Activated gamma-delta T cell treated with anti-CD3 and anti-CD28 coated beads, Interleukin-2, amount 50 U/mL, for 16 hours (primary cell): ENCODE results near the gene PTGES3.

ENCODE experiments used
- DNase-seq: peaks from one replicate; pipeline ENCODE4 v3.0.0-alpha.2; 2020; ENCODE audit warnings: low read depth

Gene PTGES3

DNA sequence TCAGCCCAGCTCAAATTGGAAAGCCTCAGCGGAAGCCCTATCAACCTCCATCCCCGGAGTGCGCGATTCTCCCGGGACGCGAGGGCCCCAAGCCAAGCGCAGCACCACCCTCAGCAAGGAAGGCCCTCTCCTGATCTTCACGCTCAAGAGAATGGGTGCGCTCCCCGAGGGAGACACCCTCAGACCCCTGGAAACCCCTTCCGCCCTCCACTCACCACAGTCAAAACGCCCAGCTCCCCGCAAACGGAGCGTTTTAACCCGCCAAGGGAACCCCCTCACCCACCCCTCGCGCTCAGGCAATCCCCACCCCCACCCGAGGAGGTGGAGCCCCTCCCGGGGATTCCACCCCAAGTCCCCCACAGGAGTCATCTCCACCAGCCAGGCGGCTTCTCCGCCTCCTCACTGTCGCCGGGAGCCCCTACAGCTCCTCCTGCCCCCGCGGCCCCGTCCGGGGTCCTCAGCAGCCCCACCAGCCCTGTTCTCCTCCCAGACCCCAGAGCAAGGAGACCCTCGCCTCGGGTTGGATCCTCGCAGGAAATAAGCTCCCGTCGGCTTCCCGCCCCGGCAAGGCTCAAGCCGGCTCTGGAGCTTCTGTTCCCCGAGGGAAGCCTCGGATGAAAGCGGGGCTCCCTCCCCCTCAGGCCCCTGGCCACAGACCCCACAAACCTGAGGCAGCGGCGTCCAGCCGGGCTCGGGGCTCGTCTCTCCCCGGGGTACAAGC lies 58.5 kb downstream of the PTGES3 start:
- no peak for DNase-seq

- DNase-seq, result peak; percentile 49
Measured at GRCh38 chr12:56628671-56629458, 59.2 kb downstream of the PTGES3 start.

DNA sequence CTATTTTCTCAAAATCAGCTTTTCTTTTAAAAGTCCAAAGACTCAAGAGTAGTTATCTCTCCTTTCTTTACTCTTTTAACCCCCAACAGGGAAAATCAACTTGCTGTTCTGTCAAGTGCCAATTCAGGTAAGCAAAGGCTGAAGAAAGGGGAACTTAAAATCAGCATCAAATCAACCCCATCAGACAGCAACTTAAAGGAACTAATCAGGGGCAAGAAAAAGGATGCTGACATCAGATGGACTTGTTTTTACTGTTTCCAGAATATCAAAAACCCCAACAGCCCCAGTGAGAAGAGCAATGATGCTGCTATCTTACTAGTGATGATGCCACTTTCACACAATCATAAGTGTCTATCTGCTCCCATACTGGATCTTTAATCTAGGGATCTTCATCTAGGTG lies 61.4 kb downstream of the PTGES3 start:
- no peak for DNase-seq

DNA sequence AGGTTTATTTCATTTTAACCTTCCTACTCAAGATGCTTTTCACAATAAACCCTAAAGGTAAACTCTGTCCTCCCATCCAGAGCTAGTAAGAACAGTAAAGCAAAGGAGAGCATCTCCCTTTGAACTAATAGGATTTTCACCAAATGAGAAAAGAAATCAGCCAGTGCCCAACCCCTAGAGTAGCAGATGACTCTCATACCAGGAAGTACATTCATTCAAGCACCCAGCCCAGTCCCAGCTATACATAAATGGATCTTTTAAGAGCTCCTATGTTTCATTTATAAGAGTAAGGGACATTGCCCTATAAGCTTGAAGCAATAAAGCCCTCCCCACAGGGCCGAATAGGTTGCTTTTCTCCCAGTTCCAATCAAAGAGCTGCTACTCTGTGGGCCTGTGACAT lies 65.5 kb downstream of the PTGES3 start:
- no peak for DNase-seq

- no peak for DNase-seq
Measured at GRCh38 chr12:56616925-56617324, 71.2 kb downstream of the PTGES3 start.

GRCh38 chr12:56616244-56616643 lies 71.8 kb downstream of the PTGES3 start:
- no peak for DNase-seq

GRCh38 chr12:56614627-56615026 lies 73.5 kb downstream of the PTGES3 start:
- no peak for DNase-seq
